ENCODE results near the gene TMEM175. TPM values are rescaled to one million over a fixed set of nuclear protein-coding genes. Genes with fewer than 3 reads are reported as not detected.

The TMEM175 gene
- total and polyA plus RNA-seq, 2 of the 4 experiments (the other 2 are of a cell fraction): 7.7 to 41.9 TPM

DNA sequence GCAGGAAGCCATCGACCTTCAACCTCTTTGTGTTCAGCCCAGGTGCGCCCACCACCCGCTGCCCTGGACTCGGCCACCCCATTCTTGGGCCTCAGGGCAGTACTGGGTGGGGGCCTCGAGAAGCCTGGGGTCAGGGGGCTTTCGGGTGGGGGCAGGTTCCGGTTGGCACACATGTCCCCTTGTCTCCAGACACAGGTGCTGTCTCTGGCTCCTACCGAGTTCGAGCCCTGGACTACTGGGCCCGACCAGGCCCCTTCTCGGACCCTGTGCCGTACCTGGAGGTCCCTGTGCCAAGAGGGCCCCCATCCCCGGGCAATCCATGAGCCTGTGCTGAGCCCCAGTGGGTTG lies 71.8 kb downstream of the TMEM175 start:
- Histone ChIP-seq H3K36me3 (ENCODE audit: control insufficient read depth, insufficient read depth, low read length) (no peaks in the 10 kb centered on the region), H3K4me3 (ENCODE audit: insufficient read depth, low read depth, low read length) (no peak overlapping the region), H2AK9ac (replicated peaks; ENCODE audit: low read depth, low read length, poor library complexity) (no peak overlapping the region), H3K14ac (replicated peaks; ENCODE audit: low read depth, low read length) (no peak overlapping the region), H3K9me3 (ENCODE audit: control insufficient read depth, insufficient read depth, low read length) (peaks cover 3% of the 10 kb centered on the region), H3K27ac (ENCODE audit: insufficient read depth, low read length) (no peak overlapping the region), H2BK120ac (ENCODE audit: low read depth, low read length) (no peak overlapping the region), H4K20me1 (ENCODE audit: insufficient read depth, low read length) (no peaks in the 10 kb centered on the region; the same call in 1 of the 2 replicates), H2BK5ac (ENCODE audit: low read depth, low read length, poor library complexity, severe bottlenecking) (no peak overlapping the region), H3K79me1 (ENCODE audit: low read depth in 1 of 2, low read length in 2 of 2) (no peaks in the 10 kb centered on the region), H3K18ac (ENCODE audit: low read depth, low read length) (no peak overlapping the region), H2AFZ (replicated peaks; ENCODE audit: low read length, poor library complexity) (no peak overlapping the region), H3K56ac (ENCODE audit: extremely low read depth, insufficient read depth, low read length) (no peak overlapping the region), H4K91ac (ENCODE audit: insufficient read depth, low read depth, low read length) (no peak overlapping the region), H2BK15ac (ENCODE audit: low read depth, low read length) (no peak overlapping the region), H3K23ac (ENCODE audit: low read depth, low read length) (no peak overlapping the region), H2AK5ac (ENCODE audit: low read depth, low read length) (no peak overlapping the region), H3K4me2 (ENCODE audit: low read depth, low read length) (no peak overlapping the region), H3K4ac (ENCODE audit: low read depth, low read length) (no peak overlapping the region), H4K8ac (ENCODE audit: low read depth in 2 of 2, low read length in 2 of 2) (no peak overlapping the region), H4K5ac (ENCODE audit: low read depth, low read length) (no peak overlapping the region), H3K4me1 (ENCODE audit: control insufficient read depth, insufficient read depth, low read length) (peaks cover 6% of the 10 kb centered on the region; the same call in 1 of the 2 replicates), H3K27me3 (ENCODE audit: control insufficient read depth, insufficient read depth, low read length) (peaks cover 66% of the 10 kb centered on the region), H3K9me1 (ENCODE audit: insufficient read depth, low read length) (no peaks in the 10 kb centered on the region), H3K9ac (ENCODE audit: low read depth, low read length) (no peak overlapping the region), H2BK20ac (ENCODE audit: low read depth, low read length) (no peak overlapping the region)
- dilution Hi-C loops (cut with HindIII; ENCODE audit: low sequenced_read_pairs, unreplicated experiment) (no loop called here), intact Hi-C loops (cut with micrococcal nuclease) (no loop called here), in situ Hi-C loops (cut with MboI; ENCODE audit: low sequenced_read_pairs) (no loop called here)
- CTCF ChIA-PET: no interaction called here
- BruUV-seq (replicated peaks): no TSS peak
- POLR2A ChIA-PET (ENCODE audit: unreplicated experiment): interaction anchor here (0.6 kb wide), 1 partner anchor 17 kb away, joined by 3 read pairs; the partner anchor contains the start of gene IDUA
- 72% methylated on average over 7 of the region's 13 CpGs; no CpG with 5 or more reads in 1 of the 2 experiments for WGBS, 2 experiments (ENCODE audit: extremely low coverage in 2 of 2, insufficient read length in 1 of 2)
- ATAC-seq (ENCODE audit: low read depth) (no peak), DNase-seq (no peak)
- TF ChIP-seq, protein P1, sequence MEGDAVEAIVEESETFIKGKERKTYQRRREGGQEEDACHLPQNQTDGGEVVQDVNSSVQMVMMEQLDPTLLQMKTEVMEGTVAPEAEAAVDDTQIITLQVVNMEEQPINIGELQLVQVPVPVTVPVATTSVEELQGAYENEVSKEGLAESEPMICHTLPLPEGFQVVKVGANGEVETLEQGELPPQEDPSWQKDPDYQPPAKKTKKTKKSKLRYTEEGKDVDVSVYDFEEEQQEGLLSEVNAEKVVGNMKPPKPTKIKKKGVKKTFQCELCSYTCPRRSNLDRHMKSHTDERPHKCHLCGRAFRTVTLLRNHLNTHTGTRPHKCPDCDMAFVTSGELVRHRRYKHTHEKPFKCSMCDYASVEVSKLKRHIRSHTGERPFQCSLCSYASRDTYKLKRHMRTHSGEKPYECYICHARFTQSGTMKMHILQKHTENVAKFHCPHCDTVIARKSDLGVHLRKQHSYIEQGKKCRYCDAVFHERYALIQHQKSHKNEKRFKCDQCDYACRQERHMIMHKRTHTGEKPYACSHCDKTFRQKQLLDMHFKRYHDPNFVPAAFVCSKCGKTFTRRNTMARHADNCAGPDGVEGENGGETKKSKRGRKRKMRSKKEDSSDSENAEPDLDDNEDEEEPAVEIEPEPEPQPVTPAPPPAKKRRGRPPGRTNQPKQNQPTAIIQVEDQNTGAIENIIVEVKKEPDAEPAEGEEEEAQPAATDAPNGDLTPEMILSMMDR (conservative IDR thresholded peaks at IDR 0.05; ENCODE audit: low read depth, low read length): no peak
- TF ChIP-seq POLR2A (IDR thresholded peaks at IDR 0.05; ENCODE audit: low read depth, low read length): no peak
- no peak for TF ChIP-seq MXI1 (IDR thresholded peaks at IDR 0.05; ENCODE audit: borderline replicate concordance, low read depth, low read length)
- TF ChIP-seq CHD1 (IDR thresholded peaks at IDR 0.05; ENCODE audit: low read depth, low read length): no peak
- TF ChIP-seq MAFK (IDR thresholded peaks at IDR 0.05; ENCODE audit: low read depth, low read length): no peak
- TF ChIP-seq RCOR1 (IDR thresholded peaks at IDR 0.05; ENCODE audit: insufficient replicate concordance, low read length): no peak
- TF ChIP-seq MAZ (IDR thresholded peaks at IDR 0.05; ENCODE audit: borderline replicate concordance, low read depth, low read length): no peak
- TF ChIP-seq, protein P2, sequence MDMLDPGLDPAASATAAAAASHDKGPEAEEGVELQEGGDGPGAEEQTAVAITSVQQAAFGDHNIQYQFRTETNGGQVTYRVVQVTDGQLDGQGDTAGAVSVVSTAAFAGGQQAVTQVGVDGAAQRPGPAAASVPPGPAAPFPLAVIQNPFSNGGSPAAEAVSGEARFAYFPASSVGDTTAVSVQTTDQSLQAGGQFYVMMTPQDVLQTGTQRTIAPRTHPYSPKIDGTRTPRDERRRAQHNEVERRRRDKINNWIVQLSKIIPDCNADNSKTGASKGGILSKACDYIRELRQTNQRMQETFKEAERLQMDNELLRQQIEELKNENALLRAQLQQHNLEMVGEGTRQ (IDR thresholded peaks at IDR 0.05; ENCODE audit: low read depth, low read length): no peak
- no peak for TF ChIP-seq SMC3 (IDR thresholded peaks at IDR 0.05; ENCODE audit: low read depth, low read length)
- no peak for TF ChIP-seq CEBPB (IDR thresholded peaks at IDR 0.05; ENCODE audit: low read depth, low read length)
- no peak for TF ChIP-seq BHLHE40 (IDR thresholded peaks at IDR 0.05; ENCODE audit: low read depth, low read length)
- TF ChIP-seq, protein P3, sequence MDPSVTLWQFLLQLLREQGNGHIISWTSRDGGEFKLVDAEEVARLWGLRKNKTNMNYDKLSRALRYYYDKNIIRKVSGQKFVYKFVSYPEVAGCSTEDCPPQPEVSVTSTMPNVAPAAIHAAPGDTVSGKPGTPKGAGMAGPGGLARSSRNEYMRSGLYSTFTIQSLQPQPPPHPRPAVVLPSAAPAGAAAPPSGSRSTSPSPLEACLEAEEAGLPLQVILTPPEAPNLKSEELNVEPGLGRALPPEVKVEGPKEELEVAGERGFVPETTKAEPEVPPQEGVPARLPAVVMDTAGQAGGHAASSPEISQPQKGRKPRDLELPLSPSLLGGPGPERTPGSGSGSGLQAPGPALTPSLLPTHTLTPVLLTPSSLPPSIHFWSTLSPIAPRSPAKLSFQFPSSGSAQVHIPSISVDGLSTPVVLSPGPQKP (IDR thresholded peaks at IDR 0.05; ENCODE audit: borderline replicate concordance, low read depth, low read length): no peak
- no peak for TF ChIP-seq RFX5 (IDR thresholded peaks at IDR 0.05; ENCODE audit: low read depth, low read length)
- TF ChIP-seq RAD21 (IDR thresholded peaks at IDR 0.05; ENCODE audit: low read length): no peak
- no peak for TF ChIP-seq NFE2L2 (IDR thresholded peaks at IDR 0.05; ENCODE audit: low read depth, low read length)
- TF ChIP-seq FOS (IDR thresholded peaks at IDR 0.05; ENCODE audit: low read depth, low read length): no peak
